Suprapubic skin (tissue), 4 donors: ENCODE data around the gene GUCA1A. TPM values are rescaled to one million over a fixed set of nuclear protein-coding genes. Genes with fewer than 3 reads are reported as not detected.

ENCODE experiments used
- DNase-seq, 2 donors: peaks; one replicate each; pipeline ENCODE4 v3.0.0-alpha.2; 2019; ENCODE audit warnings: low spot score in 2 of 2
- H3K27ac ChIP-seq: fragments of 200-600 bp; sonication (generic); one replicate; pipeline ENCODE4 v1.5.1; 2019
- H3K27me3 ChIP-seq: fragments of 200-600 bp; sonication (generic); one replicate; pipeline ENCODE4 v1.5.1; 2019
- H3K36me3 ChIP-seq: fragments of 200-600 bp; sonication (generic); one replicate; pipeline ENCODE4 v1.5.1; 2019
- H3K4me1 ChIP-seq: fragments of 200-600 bp; sonication (generic); one replicate; pipeline ENCODE4 v1.5.1; 2019
- H3K4me3 ChIP-seq: fragments of 200-600 bp; sonication (generic); one replicate; pipeline ENCODE4 v1.5.1; 2019; ENCODE audit warnings: mild to moderate bottlenecking
- H3K9me3 ChIP-seq: fragments of 200-600 bp; sonication (generic); one replicate; pipeline ENCODE4 v1.5.1; 2019
- CTCF ChIP-seq, 2 donors: fragments of 200-600 bp in 1 of 2; fragments of 450-650 bp in 1 of 2; sonication (generic) in 1 of 2; IDR thresholded peaks; one replicate each; pipeline ENCODE4 v1.5.1; 2016 to 2019; ENCODE audit warnings: antibody characterized with exemption in 2 of 2, mild to moderate bottlenecking in 1 of 2, moderate library complexity in 1 of 2
- EP300 ChIP-seq: sonication (generic); formaldehyde crosslinking; IDR thresholded peaks from one replicate; pipeline ENCODE4 v1.6.1; 2017; ENCODE audit warnings: antibody characterized with exemption
- POLR2A ChIP-seq, 2 donors: fragments of 450-650 bp; IDR thresholded peaks; one replicate each; pipeline ENCODE4 v1.6.1; 2017; ENCODE audit warnings: antibody characterized with exemption in 2 of 2, mild to moderate bottlenecking in 2 of 2, moderate library complexity in 2 of 2
- POLR2AphosphoS5 ChIP-seq, 3 donors: sonication (generic); formaldehyde crosslinking; IDR thresholded peaks; one replicate each; pipeline ENCODE4 v1.6.1; 2017; ENCODE audit warnings: antibody characterized with exemption in 3 of 3
- WGBS: methylation state at CpG from one replicate; pipeline ENCODE4 v1.1.5; 2018; 5-methylcytosine and 5-hydroxymethylcytosine counted together
- total RNA-seq, 4 donors: library from RNA; depleted of rRNA; stranded (reverse); fragments of >200 nt; gene quantifications; one replicate each; pipeline ENCODE4 v1.1.0, GENCODE V29; 2016

GUCA1A gene
- total RNA-seq, 4 donors from 2014 or later, result 0.76 TPM; not detected in 3

- Histone ChIP-seq H3K4me3 (no peak overlapping the region), H3K27me3 (no peaks in the 10 kb centered on the region), H3K4me1 (peaks cover 60% of the 10 kb centered on the region), H3K36me3 (peaks cover 6% of the 10 kb centered on the region), H3K9me3 (no peaks in the 10 kb centered on the region), H3K27ac (no peak overlapping the region)
- TF ChIP-seq CTCF (IDR thresholded peaks at IDR 0.05) (no peak), EP300 (no peak), POLR2AphosphoS5 (IDR thresholded peaks at IDR 0.05) (no peak), POLR2A (IDR thresholded peaks at IDR 0.05) (no peak)
- DNase-seq, result no peak
- 88% methylated on average over 2 of the region's 2 CpGs for WGBS
These were observed 37.4 kb upstream of the GUCA1A start for GRCh38 chr6:42135722-42136121.

- Histone ChIP-seq H3K4me1 (peaks cover 62% of the 10 kb centered on the region), H3K27ac (peak overlapping the region; percentile 79), H3K36me3 (peaks cover 6% of the 10 kb centered on the region), H3K27me3 (no peaks in the 10 kb centered on the region), H3K9me3 (no peaks in the 10 kb centered on the region), H3K4me3 (peak overlapping the region; percentile 9)
- WGBS, result 49% methylated on average over 14 of the region's 14 CpGs
- no peak for DNase-seq
- no peak for TF ChIP-seq CTCF (IDR thresholded peaks at IDR 0.05)
- no peak for TF ChIP-seq EP300
- no peak for TF ChIP-seq POLR2A (IDR thresholded peaks at IDR 0.05)
- TF ChIP-seq POLR2AphosphoS5 (IDR thresholded peaks at IDR 0.05), result no peak
These were observed 36.5 kb upstream of the GUCA1A start for GRCh38 chr6:42136508-42137193.

- Histone ChIP-seq H3K27me3 (no peaks in the 10 kb centered on the region), H3K4me1 (peaks cover 62% of the 10 kb centered on the region), H3K27ac (peak overlapping the region; percentile 79), H3K36me3 (peaks cover 6% of the 10 kb centered on the region), H3K4me3 (no peak overlapping the region), H3K9me3 (no peaks in the 10 kb centered on the region)
- TF ChIP-seq POLR2AphosphoS5 (IDR thresholded peaks at IDR 0.05) (no peak), POLR2A (IDR thresholded peaks at IDR 0.05) (no peak), CTCF (IDR thresholded peaks at IDR 0.05) (no peak), EP300 (no peak)
- 47% methylated on average over 7 of the region's 7 CpGs for WGBS
- DNase-seq, result no peak
These were observed 35.9 kb upstream of the GUCA1A start for GRCh38 chr6:42137194-42137753.

- peaks cover 69% of the 10 kb centered on the region for H3K4me1 ChIP-seq
- H3K27ac ChIP-seq, result peak overlapping the region; percentile 79
- H3K4me3 ChIP-seq, result no peak overlapping the region
- peaks cover 3% of the 10 kb centered on the region for H3K36me3 ChIP-seq
- 93% methylated on average over 6 of the region's 6 CpGs for WGBS
- TF ChIP-seq EP300, result no peak
- no peak for TF ChIP-seq POLR2AphosphoS5 (IDR thresholded peaks at IDR 0.05)
- no peak for TF ChIP-seq CTCF (IDR thresholded peaks at IDR 0.05)
- no peak for TF ChIP-seq POLR2A (IDR thresholded peaks at IDR 0.05)
- no peak for DNase-seq
- H3K27me3 ChIP-seq, result no peaks in the 10 kb centered on the region
- H3K9me3 ChIP-seq, result no peaks in the 10 kb centered on the region
These were observed 35.0 kb upstream of the GUCA1A start for GRCh38 chr6:42138190-42138589.

GRCh38 chr6:42138630-42139619, 34.2 kb upstream of the GUCA1A start:
- 59% methylated on average over 9 of the region's 9 CpGs for WGBS
- no peak for DNase-seq
- Histone ChIP-seq H3K27me3 (no peaks in the 10 kb centered on the region), H3K36me3 (peaks cover 3% of the 10 kb centered on the region), H3K27ac (peak overlapping the region; percentile 89), H3K4me3 (peak overlapping the region; percentile 53), H3K4me1 (peaks cover 68% of the 10 kb centered on the region), H3K9me3 (no peaks in the 10 kb centered on the region)
- TF ChIP-seq POLR2AphosphoS5 (IDR thresholded peaks at IDR 0.05) (no peak), POLR2A (IDR thresholded peaks at IDR 0.05) (no peak), CTCF (IDR thresholded peaks at IDR 0.05) (no peak), EP300 (no peak)
